Measurements from ENCODE around the gene TNFRSF13B.

DNA sequence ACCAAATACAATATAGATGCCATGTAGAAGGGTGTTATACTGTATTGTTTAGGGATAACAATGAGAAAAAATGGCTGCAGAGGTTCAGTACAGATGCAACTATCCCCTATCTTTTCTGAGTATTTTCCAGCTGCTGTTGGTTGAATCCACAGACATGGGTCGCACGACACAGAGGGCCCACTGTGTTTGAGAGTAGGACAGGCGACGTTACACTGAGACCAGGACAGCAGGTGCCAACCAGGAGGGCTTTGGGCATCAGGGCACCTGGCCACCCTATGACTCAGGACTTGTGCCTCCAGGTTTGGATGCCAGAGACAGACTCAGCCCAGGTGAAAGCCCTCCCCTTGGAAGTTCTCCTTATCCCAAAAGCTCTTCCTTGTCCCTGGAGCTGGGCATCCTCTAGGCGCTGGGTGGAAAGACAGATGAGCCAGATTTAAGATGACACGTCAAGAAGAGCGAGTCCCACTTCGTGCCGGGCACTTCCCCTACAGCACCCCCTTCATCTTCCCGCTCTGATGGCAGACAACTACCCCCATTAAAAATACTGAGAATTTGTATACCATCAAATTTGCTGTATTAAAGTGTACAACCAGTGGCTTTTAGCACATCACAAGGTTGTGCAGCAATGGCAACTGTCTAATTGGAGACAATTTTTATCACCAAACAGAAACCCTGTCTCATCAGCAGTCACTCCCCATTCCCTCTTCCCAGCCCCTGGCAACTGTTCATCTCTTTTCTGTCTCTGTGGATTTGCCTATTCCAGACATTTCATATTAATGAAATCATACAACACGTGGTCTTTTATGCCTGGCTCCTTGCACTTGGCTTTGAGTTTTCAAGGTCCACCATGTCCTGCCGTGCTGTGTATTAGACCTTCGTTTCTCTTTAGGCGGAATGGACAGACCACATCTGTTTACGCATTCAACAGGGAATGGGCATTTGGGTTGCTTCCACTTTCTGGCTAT, 30.6 kb downstream of the TNFRSF13B start:
- TF ChIP-seq, protein P1, sequence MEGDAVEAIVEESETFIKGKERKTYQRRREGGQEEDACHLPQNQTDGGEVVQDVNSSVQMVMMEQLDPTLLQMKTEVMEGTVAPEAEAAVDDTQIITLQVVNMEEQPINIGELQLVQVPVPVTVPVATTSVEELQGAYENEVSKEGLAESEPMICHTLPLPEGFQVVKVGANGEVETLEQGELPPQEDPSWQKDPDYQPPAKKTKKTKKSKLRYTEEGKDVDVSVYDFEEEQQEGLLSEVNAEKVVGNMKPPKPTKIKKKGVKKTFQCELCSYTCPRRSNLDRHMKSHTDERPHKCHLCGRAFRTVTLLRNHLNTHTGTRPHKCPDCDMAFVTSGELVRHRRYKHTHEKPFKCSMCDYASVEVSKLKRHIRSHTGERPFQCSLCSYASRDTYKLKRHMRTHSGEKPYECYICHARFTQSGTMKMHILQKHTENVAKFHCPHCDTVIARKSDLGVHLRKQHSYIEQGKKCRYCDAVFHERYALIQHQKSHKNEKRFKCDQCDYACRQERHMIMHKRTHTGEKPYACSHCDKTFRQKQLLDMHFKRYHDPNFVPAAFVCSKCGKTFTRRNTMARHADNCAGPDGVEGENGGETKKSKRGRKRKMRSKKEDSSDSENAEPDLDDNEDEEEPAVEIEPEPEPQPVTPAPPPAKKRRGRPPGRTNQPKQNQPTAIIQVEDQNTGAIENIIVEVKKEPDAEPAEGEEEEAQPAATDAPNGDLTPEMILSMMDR (IDR thresholded peaks at IDR 0.05) = no peak
- no peak for TF ChIP-seq POLR2A (IDR thresholded peaks at IDR 0.05)
